Kidney tubule cell (primary cell): Measurements from ENCODE around the gene CACNA1C.
A peak's percentile ranks its signal among the peaks of the same experiment; 100 is the strongest.

ENCODE experiments used
- DNase-seq: peaks from one replicate; pipeline ENCODE4 v3.0.0-alpha.2; 2018; ENCODE audit warnings: low spot score

CACNA1C gene

GRCh38 chr12:2283480-2283879 is 230.7 kb downstream of the CACNA1C start:
- no peak for DNase-seq

- DNase-seq: no peak
Measured at GRCh38 chr12:2283916-2284315, 231.1 kb downstream of the CACNA1C start.

GRCh38 chr12:2284321-2284813 is 231.6 kb downstream of the CACNA1C start:
- DNase-seq: no peak

GRCh38 chr12:2284857-2285256 is 232.1 kb downstream of the CACNA1C start:
- DNase-seq: peak; percentile 66

- no peak for DNase-seq
Measured at GRCh38 chr12:2285462-2285861, 232.7 kb downstream of the CACNA1C start.

GRCh38 chr12:2286047-2286446 is 233.3 kb downstream of the CACNA1C start:
- no peak for DNase-seq

GRCh38 chr12:2286461-2287131 is 233.8 kb downstream of the CACNA1C start:
- DNase-seq: no peak

- no peak for DNase-seq
Measured at GRCh38 chr12:2287151-2287550, 234.4 kb downstream of the CACNA1C start.

- DNase-seq: no peak
Measured at GRCh38 chr12:2287589-2287988, 234.8 kb downstream of the CACNA1C start.

- peak; percentile 58 for DNase-seq
Measured at GRCh38 chr12:2288001-2288400, 235.2 kb downstream of the CACNA1C start.

- DNase-seq: no peak
Measured at GRCh38 chr12:2288471-2288870, 235.7 kb downstream of the CACNA1C start.

- DNase-seq: no peak
Measured at GRCh38 chr12:2288875-2289274, 236.1 kb downstream of the CACNA1C start.

GRCh38 chr12:2289525-2289924 is 236.7 kb downstream of the CACNA1C start:
- no peak for DNase-seq

GRCh38 chr12:2290091-2290490 is 237.3 kb downstream of the CACNA1C start:
- no peak for DNase-seq

- no peak for DNase-seq
Measured at GRCh38 chr12:2290516-2291065, 237.8 kb downstream of the CACNA1C start.

- DNase-seq: peak; percentile 58
Measured at GRCh38 chr12:2291182-2291832, 238.5 kb downstream of the CACNA1C start.

- no peak for DNase-seq
Measured at GRCh38 chr12:2291947-2292346, 239.2 kb downstream of the CACNA1C start.

GRCh38 chr12:2292560-2292959 is 239.8 kb downstream of the CACNA1C start:
- no peak for DNase-seq

GRCh38 chr12:2294651-2295475 is 242.1 kb downstream of the CACNA1C start:
- peak; percentile 74 for DNase-seq

GRCh38 chr12:2295941-2296461 is 243.2 kb downstream of the CACNA1C start:
- peak; percentile 90 for DNase-seq

GRCh38 chr12:2297004-2297403 is 244.2 kb downstream of the CACNA1C start:
- no peak for DNase-seq

- no peak for DNase-seq
Measured at GRCh38 chr12:2297658-2298057, 244.9 kb downstream of the CACNA1C start.
